Gastroesophageal sphincter (tissue), 3 donors: Measurements from ENCODE around the gene PTPRN2.

ENCODE experiments used
- EP300 ChIP-seq: sonication (generic); formaldehyde crosslinking; IDR thresholded peaks from one replicate; pipeline ENCODE4 v1.6.1; 2017; ENCODE audit warnings: antibody characterized with exemption, mild to moderate bottlenecking
- POLR2A ChIP-seq, 2 donors: fragments of 450-650 bp; IDR thresholded peaks; one replicate each; pipeline ENCODE4 v1.6.1; 2017; ENCODE audit warnings: antibody characterized with exemption in 2 of 2, mild to moderate bottlenecking in 2 of 2, moderate library complexity in 1 of 2
- TF ChIP-seq, protein P1 (sequence below), 4 experiments: fragments of 200-600 bp in 2 of 4; fragments of 450-650 bp in 2 of 4; sonication (generic) in 1 of 4; IDR thresholded peaks; one replicate each; pipeline ENCODE4 v1.5.1; 2017 to 2019; ENCODE audit warnings: antibody characterized with exemption in 4 of 4, mild to moderate bottlenecking in 2 of 4, moderate library complexity in 2 of 4

DNA sequence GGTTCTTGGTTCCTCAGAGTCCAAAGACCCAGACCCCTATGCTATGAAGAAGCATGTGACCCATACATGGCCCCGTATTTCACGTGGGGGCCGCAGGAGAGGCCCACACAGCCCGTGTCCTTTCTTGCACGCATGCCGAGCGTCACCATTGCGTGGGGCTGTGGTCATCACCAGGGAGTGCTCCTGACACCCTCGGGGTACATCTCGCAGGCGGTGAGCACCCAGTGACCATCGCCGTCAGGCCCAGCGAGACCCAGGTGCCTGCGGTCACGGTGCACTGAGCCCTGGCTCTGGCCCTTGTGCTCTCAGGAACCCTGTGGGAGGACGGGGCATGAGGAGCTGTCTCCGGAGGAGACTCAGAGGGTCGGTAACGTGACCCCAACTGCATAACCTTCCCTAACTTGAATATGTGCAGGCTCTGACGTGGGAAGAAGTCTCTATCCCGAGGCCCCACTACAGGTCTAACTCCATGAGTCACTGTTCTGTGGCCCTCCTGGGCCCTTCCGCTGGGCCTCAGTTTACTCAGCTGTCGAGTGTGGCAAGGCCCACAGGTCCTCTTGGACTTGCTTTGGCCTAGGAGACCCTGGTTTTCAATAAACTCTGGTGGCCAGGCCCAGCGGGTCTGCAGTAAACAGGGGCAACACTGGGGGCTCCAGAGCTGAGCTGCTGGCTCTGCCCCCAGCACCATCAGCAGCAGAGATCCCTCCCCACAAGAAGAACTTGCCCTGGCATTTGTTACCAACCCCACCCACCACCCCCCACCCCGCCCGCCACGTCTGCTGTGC lies 503.9 kb downstream of the PTPRN2 start:
- TF ChIP-seq, protein P1, sequence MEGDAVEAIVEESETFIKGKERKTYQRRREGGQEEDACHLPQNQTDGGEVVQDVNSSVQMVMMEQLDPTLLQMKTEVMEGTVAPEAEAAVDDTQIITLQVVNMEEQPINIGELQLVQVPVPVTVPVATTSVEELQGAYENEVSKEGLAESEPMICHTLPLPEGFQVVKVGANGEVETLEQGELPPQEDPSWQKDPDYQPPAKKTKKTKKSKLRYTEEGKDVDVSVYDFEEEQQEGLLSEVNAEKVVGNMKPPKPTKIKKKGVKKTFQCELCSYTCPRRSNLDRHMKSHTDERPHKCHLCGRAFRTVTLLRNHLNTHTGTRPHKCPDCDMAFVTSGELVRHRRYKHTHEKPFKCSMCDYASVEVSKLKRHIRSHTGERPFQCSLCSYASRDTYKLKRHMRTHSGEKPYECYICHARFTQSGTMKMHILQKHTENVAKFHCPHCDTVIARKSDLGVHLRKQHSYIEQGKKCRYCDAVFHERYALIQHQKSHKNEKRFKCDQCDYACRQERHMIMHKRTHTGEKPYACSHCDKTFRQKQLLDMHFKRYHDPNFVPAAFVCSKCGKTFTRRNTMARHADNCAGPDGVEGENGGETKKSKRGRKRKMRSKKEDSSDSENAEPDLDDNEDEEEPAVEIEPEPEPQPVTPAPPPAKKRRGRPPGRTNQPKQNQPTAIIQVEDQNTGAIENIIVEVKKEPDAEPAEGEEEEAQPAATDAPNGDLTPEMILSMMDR (IDR thresholded peaks at IDR 0.05): no peak
- TF ChIP-seq POLR2A (IDR thresholded peaks at IDR 0.05) (no peak), EP300 (no peak)
